RWPE1 (cell line): ENCODE measurements around the gene ZNF182.

Experiments
- CTCF ChIA-PET: fragments of 350-600 bp; sonication (Branson Sonifier 250); formaldehyde crosslinking; extraction: SDS; loops from one replicate; lab custom pipeline; 2021; lab: Yijun Ruan, JAX
- POLR2A ChIA-PET: fragments of 400-600 bp; formaldehyde crosslinking; extraction: SDS; loops from one replicate; lab custom pipeline; 2020; ENCODE audit warnings: antibody characterized with exemption; ENCODE audit not compliant: low non-redundant PET; lab: Yijun Ruan, JAX
- DNase-seq: peaks from one replicate; pipeline ENCODE4 v3.0.0; 2012; ENCODE audit warnings: low spot score
- H3K27ac ChIP-seq: fragments of 450-650 bp; 2 replicates; pipeline ENCODE4 v1.5.1; 2017
- TF ChIP-seq, protein P1 (sequence below): fragments of 450-650 bp; conservative IDR thresholded peaks from 2 replicates; pipeline ENCODE4 v1.5.1; 2017; ENCODE audit warnings: low read depth, mild to moderate bottlenecking

Gene ZNF182

DNA sequence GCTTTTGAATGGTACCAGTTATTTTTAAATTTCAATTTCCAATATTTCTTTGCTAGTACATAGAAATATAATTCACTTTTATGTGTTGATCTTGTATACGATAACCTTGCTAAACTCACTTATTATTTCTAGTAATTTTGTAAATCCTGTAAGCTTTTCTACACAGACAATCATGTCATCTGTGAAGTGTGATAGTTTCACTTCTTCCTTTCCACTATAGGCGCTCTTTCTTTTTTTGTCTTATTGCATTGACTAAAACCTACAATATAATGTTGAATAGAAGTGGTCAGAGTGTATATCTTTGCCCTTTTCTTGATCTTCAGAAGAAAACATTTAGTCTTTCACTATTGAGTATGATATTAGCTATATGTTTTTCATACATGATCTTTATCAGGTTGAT, 76.6 kb downstream of the ZNF182 start:
- H3K27ac ChIP-seq = no peak overlapping the region
- DNase-seq = no peak
- TF ChIP-seq, protein P1, sequence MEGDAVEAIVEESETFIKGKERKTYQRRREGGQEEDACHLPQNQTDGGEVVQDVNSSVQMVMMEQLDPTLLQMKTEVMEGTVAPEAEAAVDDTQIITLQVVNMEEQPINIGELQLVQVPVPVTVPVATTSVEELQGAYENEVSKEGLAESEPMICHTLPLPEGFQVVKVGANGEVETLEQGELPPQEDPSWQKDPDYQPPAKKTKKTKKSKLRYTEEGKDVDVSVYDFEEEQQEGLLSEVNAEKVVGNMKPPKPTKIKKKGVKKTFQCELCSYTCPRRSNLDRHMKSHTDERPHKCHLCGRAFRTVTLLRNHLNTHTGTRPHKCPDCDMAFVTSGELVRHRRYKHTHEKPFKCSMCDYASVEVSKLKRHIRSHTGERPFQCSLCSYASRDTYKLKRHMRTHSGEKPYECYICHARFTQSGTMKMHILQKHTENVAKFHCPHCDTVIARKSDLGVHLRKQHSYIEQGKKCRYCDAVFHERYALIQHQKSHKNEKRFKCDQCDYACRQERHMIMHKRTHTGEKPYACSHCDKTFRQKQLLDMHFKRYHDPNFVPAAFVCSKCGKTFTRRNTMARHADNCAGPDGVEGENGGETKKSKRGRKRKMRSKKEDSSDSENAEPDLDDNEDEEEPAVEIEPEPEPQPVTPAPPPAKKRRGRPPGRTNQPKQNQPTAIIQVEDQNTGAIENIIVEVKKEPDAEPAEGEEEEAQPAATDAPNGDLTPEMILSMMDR = no peak
- CTCF ChIA-PET = interaction anchor here (0.5 kb wide), 1 partner anchor 381 kb away, joined by 4 read pairs; no protein-coding TSS in a partner anchor
- POLR2A ChIA-PET = no interaction called here
